GM12873 (cell line): ENCODE measurements around the gene EPB41L2.

Source experiments
- CTCF ChIP-seq: IDR thresholded peaks from 2 replicates; pipeline ENCODE4 v1.5.1; 2012; ENCODE audit warnings: low read depth, mild to moderate bottlenecking, moderate library complexity, low read length, control low read depth; ENCODE audit not compliant: insufficient read depth; ENCODE audit errors: missing control alignments

EPB41L2 gene

DNA sequence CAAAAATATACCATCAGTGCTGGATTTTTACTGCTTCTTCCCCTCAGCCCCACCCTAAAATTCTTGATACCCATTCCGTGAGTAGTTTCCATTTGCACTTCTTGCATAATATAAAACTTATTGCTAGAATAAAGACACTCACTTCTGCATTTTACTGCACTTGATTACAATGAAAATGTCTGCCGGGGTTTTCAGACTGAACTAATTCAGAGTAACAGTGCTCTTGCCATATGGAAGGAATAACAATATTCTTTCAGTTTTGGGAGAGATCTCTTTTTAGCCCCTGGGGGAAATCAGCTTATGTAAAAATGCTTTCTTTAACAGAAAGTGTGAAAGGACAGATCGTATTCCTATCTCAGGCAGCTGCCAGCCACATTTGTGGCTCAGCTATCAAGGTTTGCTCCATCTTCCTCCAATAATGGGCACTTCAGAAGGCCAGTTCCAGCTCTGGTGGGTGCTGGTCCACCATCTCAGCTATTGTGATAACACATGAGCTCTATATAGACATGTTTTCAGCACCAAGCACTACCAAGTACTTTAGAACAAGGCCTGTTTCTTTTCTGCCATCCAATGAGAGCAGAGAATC is 226.9 kb downstream of the EPB41L2 start:
- no peak for TF ChIP-seq CTCF

- TF ChIP-seq CTCF, result no peak
Measured at GRCh38 chr6:130834482-130835251, 228.4 kb downstream of the EPB41L2 start.

GRCh38 chr6:130833569-130833968 is 229.5 kb downstream of the EPB41L2 start:
- no peak for TF ChIP-seq CTCF

- TF ChIP-seq CTCF, result no peak
Measured at GRCh38 chr6:130831607-130832006, 231.4 kb downstream of the EPB41L2 start.

DNA sequence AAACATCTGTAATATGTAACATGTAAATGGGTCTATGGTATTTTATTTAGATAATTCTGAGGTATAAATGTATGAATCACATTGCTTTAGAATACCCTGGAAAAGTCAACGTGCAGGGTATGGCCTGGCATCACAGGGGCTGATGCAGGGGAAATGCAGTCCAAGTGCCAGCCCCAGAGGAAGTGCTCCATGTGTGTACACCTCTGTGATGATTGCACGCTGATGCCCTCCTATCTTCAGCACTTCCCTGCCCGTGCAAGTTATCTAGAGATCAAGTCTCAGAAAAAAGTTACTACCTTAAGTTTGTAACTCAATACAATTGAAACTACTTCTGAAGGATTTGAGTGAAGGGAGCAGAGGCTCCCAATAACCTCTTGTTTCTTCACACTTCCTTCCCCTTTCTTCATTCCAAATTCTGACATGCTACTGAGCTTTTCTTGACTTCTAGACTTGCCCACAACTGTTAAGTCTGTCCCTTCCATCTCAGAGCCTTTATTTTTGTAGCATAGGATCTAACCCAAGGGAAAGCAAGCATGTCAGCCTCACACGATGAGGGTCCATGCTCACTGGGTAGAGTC is 233.6 kb downstream of the EPB41L2 start:
- no peak for TF ChIP-seq CTCF

DNA sequence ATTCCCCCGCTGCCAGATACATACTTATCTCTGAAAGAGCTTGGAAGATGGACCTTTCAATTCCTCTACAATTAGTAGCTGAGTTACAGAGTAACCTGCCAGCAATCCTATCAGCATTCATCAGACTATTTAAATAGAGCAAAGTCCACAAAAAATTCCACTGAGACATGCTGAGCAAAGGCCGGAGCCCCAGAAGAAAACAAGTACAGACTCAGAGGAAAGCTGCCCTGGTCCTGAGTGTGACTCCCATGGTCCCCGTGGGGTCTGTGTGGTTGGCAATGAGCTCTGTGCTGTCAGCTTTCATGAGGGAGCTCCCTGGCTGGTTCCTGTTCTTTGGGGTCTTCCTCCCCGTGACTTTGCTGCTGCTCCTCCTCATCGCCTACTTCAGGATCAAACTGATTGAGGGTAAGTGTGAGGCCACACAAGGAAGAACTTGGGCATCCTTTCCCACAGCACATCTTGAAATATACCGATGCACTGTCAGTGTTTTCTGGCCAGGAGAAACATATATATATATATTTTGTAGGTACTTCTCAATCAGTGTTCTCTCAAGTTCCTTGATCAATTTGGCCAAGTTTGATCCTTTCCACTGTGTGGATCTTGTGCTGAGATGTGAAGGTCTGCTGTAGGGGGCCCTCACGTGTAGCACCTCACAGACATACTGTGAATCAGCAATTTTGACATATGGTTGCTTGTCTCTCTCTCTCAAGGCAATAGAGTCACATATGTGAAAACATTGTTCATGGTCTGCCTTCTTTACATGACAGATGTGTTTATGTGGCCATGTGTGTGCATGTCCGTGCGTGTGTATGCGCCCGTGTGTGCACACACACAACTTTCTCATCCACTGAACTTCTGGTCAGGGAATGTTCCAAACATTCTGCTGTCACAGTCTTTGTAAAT is 235.5 kb downstream of the EPB41L2 start, which contains the start of gene SMLR1:
Gene SMLR1 (plus strand): TSS at position 160 of the 903 bp plus-strand sequence. CDS start 8 bp downstream, at position 168.
- TF ChIP-seq CTCF, result no peak
